Central memory CD8-positive, alpha-beta T cell (primary cell): ENCODE results near the gene TMEM165.
A peak's percentile ranks its signal among the peaks of the same experiment; 100 is the strongest.

Experiments
- ATAC-seq: fragments of 150-1000 bp; cut with Tn5 transposase; replicated peaks from 2 replicates; pipeline ENCODE4 v1.10.0; 2022; ENCODE audit warnings: mild to moderate bottlenecking, moderate FRiP score, moderate number of reproducible peaks; ENCODE audit not compliant: poor library complexity, severe bottlenecking; ENCODE audit errors: extremely low read depth
- DNase-seq, 2 donors: peaks; one replicate each; pipeline ENCODE4 v3.0.0; 2021; ENCODE audit warnings: low spot score in 2 of 2
- H3K27ac Mint-ChIP-seq: one replicate; pipeline ENCODE4 v1.8.0; 2022; ENCODE audit warnings: low read depth, mild to moderate bottlenecking, moderate library complexity, mixed read lengths
- H3K27me3 Mint-ChIP-seq: one replicate; pipeline ENCODE4 v1.8.0; 2022; ENCODE audit warnings: mixed read lengths
- H3K36me3 Mint-ChIP-seq: one replicate; pipeline ENCODE4 v1.8.0; 2022; ENCODE audit warnings: mild to moderate bottlenecking, moderate library complexity, mixed read lengths; ENCODE audit not compliant: insufficient read depth
- H3K4me1 Mint-ChIP-seq: one replicate; pipeline ENCODE4 v1.8.0; 2022; ENCODE audit warnings: mixed read lengths
- H3K4me3 Mint-ChIP-seq: one replicate; pipeline ENCODE4 v1.8.0; 2022; ENCODE audit warnings: mild to moderate bottlenecking, moderate library complexity, mixed read lengths
- H3K9me3 Mint-ChIP-seq: one replicate; pipeline ENCODE4 v1.8.0; 2022; ENCODE audit warnings: mixed read lengths

Gene TMEM165

GRCh38 chr4:55398461-55398860, 2.7 kb downstream of the TMEM165 start:
- no peak for ATAC-seq
- Mint-ChIP-seq H3K4me3 (peak overlapping the region; percentile 95), H3K9me3 (no peaks in the 10 kb centered on the region), H3K4me1 (peaks cover 46% of the 10 kb centered on the region), H3K27me3 (no peaks in the 10 kb centered on the region), H3K27ac (peak overlapping the region; percentile 38), H3K36me3 (peaks cover 27% of the 10 kb centered on the region)
- no peak for DNase-seq

GRCh38 chr4:55398966-55399365, 3.2 kb downstream of the TMEM165 start:
- Mint-ChIP-seq H3K27ac (peak overlapping the region; percentile 38), H3K36me3 (peaks cover 31% of the 10 kb centered on the region), H3K9me3 (no peaks in the 10 kb centered on the region)

DNA sequence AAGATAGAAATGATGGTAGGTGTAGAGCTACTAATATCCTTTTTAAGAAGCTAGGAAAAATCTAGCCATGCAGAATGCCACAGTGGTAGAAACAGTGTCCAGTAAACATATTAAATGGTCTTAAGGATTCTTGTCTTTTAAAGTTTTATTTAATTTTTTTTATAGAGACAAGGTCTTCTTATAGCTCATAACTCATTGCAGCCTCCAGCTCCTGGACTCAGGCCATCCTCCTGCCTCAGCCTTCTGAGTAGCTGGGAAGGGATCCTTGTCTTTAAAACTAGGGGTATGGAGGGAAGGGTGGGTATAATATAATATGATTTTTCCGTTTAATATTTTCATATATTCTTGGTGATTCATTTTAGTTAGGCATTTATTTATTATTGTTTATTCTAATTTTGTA, 3.8 kb downstream of the TMEM165 start:
- Mint-ChIP-seq H3K36me3 (peaks cover 32% of the 10 kb centered on the region), H3K4me3 (peak overlapping the region; percentile 95), H3K9me3 (no peaks in the 10 kb centered on the region), H3K27me3 (no peaks in the 10 kb centered on the region), H3K4me1 (peaks cover 51% of the 10 kb centered on the region), H3K27ac (peak overlapping the region; percentile 38)
- no peak for ATAC-seq
- no peak for DNase-seq

More at GRCh38 chr4:55398966-55399365, 3.2 kb downstream of the TMEM165 start:
- Mint-ChIP-seq H3K4me3 (peak overlapping the region; percentile 95), H3K4me1 (peaks cover 51% of the 10 kb centered on the region), H3K27me3 (no peaks in the 10 kb centered on the region)
- no peak for ATAC-seq
- no peak for DNase-seq

DNA sequence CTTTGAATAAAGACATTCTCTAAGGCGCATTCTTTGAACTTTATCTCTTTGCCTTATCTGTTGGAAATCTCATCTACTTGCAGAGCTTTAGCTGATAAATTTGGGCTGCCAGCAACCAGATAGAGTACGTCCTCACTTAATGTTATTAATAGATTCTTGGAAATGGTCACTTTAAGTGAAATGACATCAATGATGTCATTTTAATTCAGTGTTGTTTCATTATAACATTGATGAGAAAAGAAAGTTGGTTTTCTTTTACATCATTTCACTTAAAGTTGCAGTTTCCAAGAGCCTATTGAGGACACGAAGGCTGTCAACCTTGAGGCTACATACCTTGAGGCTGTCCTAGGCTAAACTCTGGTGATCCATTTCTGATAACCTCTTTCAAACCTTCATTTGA, 9.3 kb downstream of the TMEM165 start:
- no peak for ATAC-seq
- peaks cover 53% of the 10 kb centered on the region for H3K4me1 Mint-ChIP-seq
- no peak overlapping the region for H3K4me3 Mint-ChIP-seq
- no peak overlapping the region for H3K27ac Mint-ChIP-seq
- no peaks in the 10 kb centered on the region for H3K9me3 Mint-ChIP-seq
- no peak for DNase-seq
- H3K27me3 Mint-ChIP-seq = no peaks in the 10 kb centered on the region
- peaks cover 34% of the 10 kb centered on the region for H3K36me3 Mint-ChIP-seq

GRCh38 chr4:55406545-55406944, 10.8 kb downstream of the TMEM165 start:
- ATAC-seq = no peak

GRCh38 chr4:55407119-55407518, 11.4 kb downstream of the TMEM165 start:
- H3K36me3 Mint-ChIP-seq = peaks cover 36% of the 10 kb centered on the region
- peak overlapping the region; percentile 70 for H3K27ac Mint-ChIP-seq
- H3K9me3 Mint-ChIP-seq = no peaks in the 10 kb centered on the region
- ATAC-seq (no peak), DNase-seq (no peak)
- H3K4me1 Mint-ChIP-seq = peaks cover 49% of the 10 kb centered on the region
- no peak overlapping the region for H3K4me3 Mint-ChIP-seq
- no peaks in the 10 kb centered on the region for H3K27me3 Mint-ChIP-seq

More at GRCh38 chr4:55406545-55406944, 10.8 kb downstream of the TMEM165 start:
- Mint-ChIP-seq H3K36me3 (peaks cover 30% of the 10 kb centered on the region), H3K4me1 (peaks cover 49% of the 10 kb centered on the region), H3K27me3 (no peaks in the 10 kb centered on the region), H3K4me3 (no peak overlapping the region), H3K9me3 (no peaks in the 10 kb centered on the region), H3K27ac (peak overlapping the region; percentile 70)
- no peak for DNase-seq

DNA sequence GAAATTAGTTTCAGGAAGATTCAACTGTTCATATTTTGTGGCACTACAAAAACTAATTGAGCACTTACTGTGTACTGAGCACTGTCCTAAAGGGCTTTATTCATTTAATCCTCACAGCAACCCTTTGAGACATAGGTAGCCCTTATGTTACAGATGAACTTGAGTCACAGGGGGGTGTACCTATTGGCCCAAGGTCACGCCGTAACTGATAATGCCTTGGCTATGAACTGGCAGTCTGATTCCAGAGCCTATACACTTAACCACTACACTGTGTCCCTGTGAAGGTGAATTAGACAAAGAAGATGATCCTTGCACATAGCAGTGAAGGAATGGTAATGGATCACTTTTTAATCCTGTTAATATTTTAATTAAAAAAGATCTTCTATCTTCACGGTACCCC, 12.0 kb downstream of the TMEM165 start:
- DNase-seq (no peak), ATAC-seq (no peak)
- Mint-ChIP-seq H3K4me1 (peaks cover 49% of the 10 kb centered on the region), H3K36me3 (peaks cover 34% of the 10 kb centered on the region), H3K27me3 (no peaks in the 10 kb centered on the region), H3K4me3 (no peak overlapping the region), H3K27ac (no peak overlapping the region), H3K9me3 (no peaks in the 10 kb centered on the region)

- H3K27ac Mint-ChIP-seq = no peak overlapping the region
- no peak for ATAC-seq
- H3K4me1 Mint-ChIP-seq = peaks cover 43% of the 10 kb centered on the region
These were observed 13.9 kb downstream of the TMEM165 start for GRCh38 chr4:55409468-55410171.

DNA sequence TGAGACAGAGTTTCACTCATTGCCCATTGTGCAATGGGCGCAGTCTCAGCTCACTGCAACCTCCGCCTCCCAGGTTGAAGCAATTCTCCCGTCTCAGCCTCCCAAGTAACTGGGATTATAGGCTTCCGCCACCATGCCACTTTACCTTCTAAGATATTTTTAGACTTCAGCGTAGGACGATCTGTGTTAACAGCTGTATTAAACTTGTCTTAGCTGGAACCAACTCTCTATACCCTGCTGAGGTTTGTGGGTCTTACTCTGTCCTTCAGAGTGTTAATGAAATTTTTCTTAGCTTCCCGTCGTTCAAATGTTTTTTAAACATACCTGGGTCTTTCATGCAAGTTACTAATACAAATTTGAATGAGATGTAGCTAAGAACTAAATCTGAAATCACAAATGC, 14.7 kb downstream of the TMEM165 start:
- Mint-ChIP-seq H3K36me3 (peaks cover 29% of the 10 kb centered on the region), H3K27ac (peak overlapping the region; percentile 70), H3K4me3 (no peak overlapping the region), H3K27me3 (no peaks in the 10 kb centered on the region), H3K9me3 (no peaks in the 10 kb centered on the region), H3K4me1 (peaks cover 37% of the 10 kb centered on the region)
- DNase-seq (no peak), ATAC-seq (no peak)

More at GRCh38 chr4:55409468-55410171, 13.9 kb downstream of the TMEM165 start:
- Mint-ChIP-seq H3K9me3 (no peaks in the 10 kb centered on the region), H3K36me3 (peaks cover 31% of the 10 kb centered on the region), H3K27me3 (no peaks in the 10 kb centered on the region), H3K4me3 (no peak overlapping the region)
- DNase-seq = no peak

DNA sequence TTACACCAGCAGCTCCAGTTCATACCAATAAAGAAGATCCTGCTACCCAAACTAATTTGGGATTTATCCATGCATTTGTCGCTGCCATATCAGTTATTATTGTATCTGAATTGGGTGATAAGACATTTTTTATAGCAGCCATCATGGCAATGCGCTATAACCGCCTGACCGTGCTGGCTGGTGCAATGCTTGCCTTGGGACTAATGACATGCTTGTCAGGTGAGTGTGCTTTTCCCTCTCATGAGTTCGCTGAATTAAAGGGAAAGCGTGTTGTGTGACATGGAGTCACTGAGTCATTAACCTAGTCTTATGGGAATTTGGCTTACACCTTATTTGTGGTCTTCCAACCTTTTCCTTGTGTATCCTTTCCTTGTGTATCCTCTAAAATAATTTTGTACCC, 15.9 kb downstream of the TMEM165 start:
- DNase-seq (no peak), ATAC-seq (no peak)
- Mint-ChIP-seq H3K4me3 (no peak overlapping the region), H3K27ac (no peak overlapping the region), H3K36me3 (peaks cover 29% of the 10 kb centered on the region), H3K4me1 (peaks cover 26% of the 10 kb centered on the region), H3K9me3 (no peaks in the 10 kb centered on the region), H3K27me3 (no peaks in the 10 kb centered on the region)

- ATAC-seq = no peak
- Mint-ChIP-seq H3K9me3 (no peaks in the 10 kb centered on the region), H3K27me3 (no peaks in the 10 kb centered on the region), H3K4me1 (peaks cover 13% of the 10 kb centered on the region), H3K36me3 (peaks cover 49% of the 10 kb centered on the region), H3K4me3 (no peak overlapping the region), H3K27ac (no peak overlapping the region)
- no peak for DNase-seq
These were observed 20.4 kb downstream of the TMEM165 start for GRCh38 chr4:55416176-55416575.

- Mint-ChIP-seq H3K27ac (peak overlapping the region; percentile 51), H3K36me3 (peaks cover 50% of the 10 kb centered on the region), H3K27me3 (no peaks in the 10 kb centered on the region), H3K4me1 (peaks cover 18% of the 10 kb centered on the region), H3K9me3 (no peaks in the 10 kb centered on the region), H3K4me3 (no peak overlapping the region)
- no peak for ATAC-seq
- no peak for DNase-seq
These were observed 29.0 kb downstream of the TMEM165 start for GRCh38 chr4:55424791-55425190.

GRCh38 chr4:55431710-55432336, 36.1 kb downstream of the TMEM165 start:
- no peak for DNase-seq
- H3K27me3 Mint-ChIP-seq = no peaks in the 10 kb centered on the region
- H3K36me3 Mint-ChIP-seq = peaks cover 23% of the 10 kb centered on the region
- no peaks in the 10 kb centered on the region for H3K9me3 Mint-ChIP-seq
- no peak for ATAC-seq
- H3K4me3 Mint-ChIP-seq = no peak overlapping the region
- H3K4me1 Mint-ChIP-seq = peaks cover 7% of the 10 kb centered on the region
- H3K27ac Mint-ChIP-seq = no peak overlapping the region
